Measurements from ENCODE around the gene CIART. TPM values are rescaled to one million over a fixed set of nuclear protein-coding genes. Genes with fewer than 3 reads are reported as not detected.
A peak's percentile ranks its signal among the peaks of the same experiment; 100 is the strongest.

The CIART gene
- total RNA-seq, 1 experiment from 2014 or later: 0.42 TPM

DNA sequence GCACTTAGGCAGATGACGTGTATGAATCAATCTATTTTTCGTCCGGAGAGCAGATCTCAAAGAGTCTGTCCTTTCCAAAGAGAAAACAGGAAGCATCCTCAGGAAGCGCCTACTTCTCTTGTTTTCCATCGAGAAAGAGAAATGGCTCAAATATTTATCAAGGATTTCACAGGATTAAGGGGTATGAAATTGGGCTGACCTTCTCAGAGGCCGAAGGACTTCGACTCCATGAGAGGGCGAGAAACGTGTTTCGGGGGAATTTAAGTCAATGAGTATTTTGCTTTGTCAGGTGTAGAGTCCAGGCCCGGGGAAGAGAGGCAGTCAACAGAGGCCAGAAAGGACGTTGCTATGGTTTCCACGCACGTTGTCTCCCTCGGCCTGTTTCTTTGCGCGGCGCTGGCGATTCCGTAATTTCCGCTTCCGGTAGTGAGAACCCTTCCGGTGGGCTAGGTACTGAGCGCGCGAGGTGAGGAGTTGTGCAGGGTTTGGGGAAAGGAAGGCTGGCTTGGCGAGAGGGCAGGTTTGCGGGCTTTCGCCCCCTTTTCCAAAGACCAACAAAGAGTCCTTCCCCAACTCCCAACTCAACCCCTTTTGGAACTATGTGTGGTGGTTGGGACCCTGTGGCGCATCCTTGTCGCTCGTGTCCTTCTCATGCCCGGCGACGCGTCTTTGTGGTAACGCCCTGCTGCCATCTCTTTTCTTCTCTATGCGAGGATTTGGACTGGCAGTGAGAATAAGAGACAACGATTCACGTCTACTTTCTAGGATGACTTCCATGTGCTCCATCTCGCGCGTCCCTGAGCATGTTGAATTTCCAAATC is 11.3 kb downstream of the CIART start, which contains the start of gene MRPS21:
TSS of gene MRPS21 (plus strand) at position 429 of the 821 bp plus-strand sequence. CDS start 506 bp downstream, outside the sequence.
- Mint-ChIP-seq H3K4me3 (ENCODE audit: low read depth, unreplicated experiment) (peak within 1 kb of the TSS; percentile 88), H3K27ac (ENCODE audit: unreplicated experiment) (peak within 1 kb of the TSS; percentile 99), H3K4me1 (ENCODE audit: low read depth, unreplicated experiment) (peaks cover 19% of the 10 kb centered on the region), H3K36me3 (ENCODE audit: insufficient read depth, unreplicated experiment) (peaks cover 50% of the 10 kb centered on the region), H3K9me3 (ENCODE audit: low read depth, unreplicated experiment) (no peaks in the 10 kb centered on the region), H3K27me3 (ENCODE audit: unreplicated experiment) (peaks cover 9% of the 10 kb centered on the region)
- intact Hi-C loops (cut with micrococcal nuclease; ENCODE audit: unreplicated experiment): no loop called here
- DNase-seq: peak; percentile 92
- CTCF ChIA-PET: no interaction called here
- TF ChIP-seq, protein P1, sequence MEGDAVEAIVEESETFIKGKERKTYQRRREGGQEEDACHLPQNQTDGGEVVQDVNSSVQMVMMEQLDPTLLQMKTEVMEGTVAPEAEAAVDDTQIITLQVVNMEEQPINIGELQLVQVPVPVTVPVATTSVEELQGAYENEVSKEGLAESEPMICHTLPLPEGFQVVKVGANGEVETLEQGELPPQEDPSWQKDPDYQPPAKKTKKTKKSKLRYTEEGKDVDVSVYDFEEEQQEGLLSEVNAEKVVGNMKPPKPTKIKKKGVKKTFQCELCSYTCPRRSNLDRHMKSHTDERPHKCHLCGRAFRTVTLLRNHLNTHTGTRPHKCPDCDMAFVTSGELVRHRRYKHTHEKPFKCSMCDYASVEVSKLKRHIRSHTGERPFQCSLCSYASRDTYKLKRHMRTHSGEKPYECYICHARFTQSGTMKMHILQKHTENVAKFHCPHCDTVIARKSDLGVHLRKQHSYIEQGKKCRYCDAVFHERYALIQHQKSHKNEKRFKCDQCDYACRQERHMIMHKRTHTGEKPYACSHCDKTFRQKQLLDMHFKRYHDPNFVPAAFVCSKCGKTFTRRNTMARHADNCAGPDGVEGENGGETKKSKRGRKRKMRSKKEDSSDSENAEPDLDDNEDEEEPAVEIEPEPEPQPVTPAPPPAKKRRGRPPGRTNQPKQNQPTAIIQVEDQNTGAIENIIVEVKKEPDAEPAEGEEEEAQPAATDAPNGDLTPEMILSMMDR (IDR thresholded peaks at IDR 0.05; ENCODE audit: unreplicated experiment): no peak
- BruUV-seq (replicated peaks): TSS peak; percentile 97

DNA sequence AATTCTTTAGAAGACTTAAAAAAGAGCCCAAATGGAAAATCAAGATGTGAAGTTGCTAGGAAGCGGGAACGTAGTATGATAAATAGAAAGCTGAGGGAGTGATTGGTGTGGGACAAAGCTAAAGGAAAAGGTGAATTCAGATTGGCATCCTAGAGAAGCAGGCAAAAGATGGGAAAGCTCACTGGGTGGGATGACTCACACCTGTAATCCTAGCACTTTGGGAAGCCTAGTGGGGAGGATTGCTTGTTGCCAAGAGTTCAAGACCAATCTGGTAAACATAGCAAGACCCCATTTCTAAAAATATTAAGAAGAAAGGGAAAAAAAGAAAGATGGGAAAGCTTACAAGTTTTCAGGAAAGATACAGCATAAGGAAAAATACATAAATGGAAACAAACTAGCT is 13.1 kb downstream of the CIART start:
- CTCF ChIA-PET: interaction anchor here (0.6 kb wide), 1 partner anchor 8 kb away, joined by 3 read pairs; no protein-coding TSS in a partner anchor
- no peaks in the 10 kb centered on the region for H3K9me3 Mint-ChIP-seq (ENCODE audit: low read depth, unreplicated experiment)
- H3K4me1 Mint-ChIP-seq (ENCODE audit: low read depth, unreplicated experiment): peaks cover 19% of the 10 kb centered on the region
- H3K4me3 Mint-ChIP-seq (ENCODE audit: low read depth, unreplicated experiment): no peak overlapping the region
- H3K27ac Mint-ChIP-seq (ENCODE audit: unreplicated experiment): no peak overlapping the region
- DNase-seq: no peak
- TF ChIP-seq, protein P1 (IDR thresholded peaks at IDR 0.05; ENCODE audit: unreplicated experiment): no peak
- H3K27me3 Mint-ChIP-seq (ENCODE audit: unreplicated experiment): no peaks in the 10 kb centered on the region
- no TSS peak for BruUV-seq (replicated peaks)
- intact Hi-C loops (cut with micrococcal nuclease; ENCODE audit: unreplicated experiment): no loop called here
- H3K36me3 Mint-ChIP-seq (ENCODE audit: insufficient read depth, unreplicated experiment): peaks cover 63% of the 10 kb centered on the region

DNA sequence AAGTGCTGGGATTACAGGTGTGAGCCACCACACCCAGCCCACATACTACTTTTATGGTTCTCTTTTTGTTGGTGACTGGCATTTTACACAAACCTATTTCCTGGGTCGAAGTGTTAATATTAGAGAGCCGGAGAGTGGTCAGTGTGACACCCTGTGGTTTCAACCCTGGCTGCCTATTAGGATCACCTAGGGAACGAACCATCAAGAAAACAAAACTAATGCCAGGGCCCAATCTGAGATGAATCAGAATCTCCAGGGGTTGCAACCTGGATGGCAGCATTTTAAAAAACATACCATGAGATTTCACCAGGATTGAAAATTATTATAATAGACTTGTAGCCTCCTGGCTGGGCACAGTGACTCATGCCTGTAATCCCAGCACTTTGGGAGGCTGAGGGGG is 17.4 kb downstream of the CIART start:
- intact Hi-C loops (cut with micrococcal nuclease; ENCODE audit: unreplicated experiment): no loop called here
- TF ChIP-seq, protein P1 (IDR thresholded peaks at IDR 0.05; ENCODE audit: unreplicated experiment): no peak
- H3K4me3 Mint-ChIP-seq (ENCODE audit: low read depth, unreplicated experiment): no peak overlapping the region
- DNase-seq: no peak
- no peaks in the 10 kb centered on the region for H3K9me3 Mint-ChIP-seq (ENCODE audit: low read depth, unreplicated experiment)
- H3K27me3 Mint-ChIP-seq (ENCODE audit: unreplicated experiment): no peaks in the 10 kb centered on the region
- no TSS peak for BruUV-seq (replicated peaks)
- H3K4me1 Mint-ChIP-seq (ENCODE audit: low read depth, unreplicated experiment): peaks cover 9% of the 10 kb centered on the region
- peaks cover 58% of the 10 kb centered on the region for H3K36me3 Mint-ChIP-seq (ENCODE audit: insufficient read depth, unreplicated experiment)
- H3K27ac Mint-ChIP-seq (ENCODE audit: unreplicated experiment): no peak overlapping the region
- CTCF ChIA-PET: interaction anchor here (0.7 kb wide), 1 partner anchor 761 kb away, joined by 4 read pairs; the partner anchor contains the start of gene MLLT11

DNA sequence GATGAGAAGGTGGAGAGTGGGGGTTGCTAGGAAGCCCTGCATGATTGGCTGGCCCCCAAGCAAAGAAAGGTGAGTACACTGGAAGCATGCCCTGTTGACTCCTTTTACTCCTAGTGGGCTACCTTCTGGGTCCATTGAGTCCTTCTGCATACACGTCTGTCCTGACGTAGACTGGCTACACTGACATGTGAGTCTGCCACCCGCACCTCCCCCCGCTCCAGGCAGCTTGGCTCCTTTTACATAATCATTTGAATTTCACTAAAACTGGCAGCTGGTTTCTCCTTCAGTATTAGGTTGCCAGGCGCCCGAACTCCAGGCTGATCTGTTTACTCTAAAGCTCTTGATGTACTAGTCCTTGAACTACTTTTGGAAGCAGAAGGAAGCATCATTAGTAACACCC is 20.0 kb downstream of the CIART start:
- H3K36me3 Mint-ChIP-seq (ENCODE audit: insufficient read depth, unreplicated experiment): peaks cover 51% of the 10 kb centered on the region
- no peaks in the 10 kb centered on the region for H3K27me3 Mint-ChIP-seq (ENCODE audit: unreplicated experiment)
- H3K27ac Mint-ChIP-seq (ENCODE audit: unreplicated experiment): no peak overlapping the region
- CTCF ChIA-PET: no interaction called here
- no peaks in the 10 kb centered on the region for H3K4me1 Mint-ChIP-seq (ENCODE audit: low read depth, unreplicated experiment)
- H3K4me3 Mint-ChIP-seq (ENCODE audit: low read depth, unreplicated experiment): no peak overlapping the region
- TF ChIP-seq, protein P1 (IDR thresholded peaks at IDR 0.05; ENCODE audit: unreplicated experiment): no peak
- no TSS peak for BruUV-seq (replicated peaks)
- no peak for DNase-seq
- H3K9me3 Mint-ChIP-seq (ENCODE audit: low read depth, unreplicated experiment): no peaks in the 10 kb centered on the region
- intact Hi-C loops (cut with micrococcal nuclease; ENCODE audit: unreplicated experiment): no loop called here
